GM18505 (cell line): ENCODE data around the gene FGGY.

Experiments used
- ATAC-seq: cut with Tn5 transposase; IDR thresholded peaks from one replicate; pipeline ENCODE4 v1.9.1; 2021; ENCODE audit not compliant: unreplicated experiment
- POLR2A ChIP-seq: IDR thresholded peaks from 4 replicates; pipeline ENCODE4 v1.6.1; 2011; ENCODE audit warnings: borderline replicate concordance; ENCODE audit not compliant: insufficient read depth, insufficient read length; ENCODE audit errors: extremely low read depth

The FGGY gene

GRCh38 chr1:59506952-59507351 lies 210.1 kb downstream of the FGGY start:
- no peak for TF ChIP-seq POLR2A

DNA sequence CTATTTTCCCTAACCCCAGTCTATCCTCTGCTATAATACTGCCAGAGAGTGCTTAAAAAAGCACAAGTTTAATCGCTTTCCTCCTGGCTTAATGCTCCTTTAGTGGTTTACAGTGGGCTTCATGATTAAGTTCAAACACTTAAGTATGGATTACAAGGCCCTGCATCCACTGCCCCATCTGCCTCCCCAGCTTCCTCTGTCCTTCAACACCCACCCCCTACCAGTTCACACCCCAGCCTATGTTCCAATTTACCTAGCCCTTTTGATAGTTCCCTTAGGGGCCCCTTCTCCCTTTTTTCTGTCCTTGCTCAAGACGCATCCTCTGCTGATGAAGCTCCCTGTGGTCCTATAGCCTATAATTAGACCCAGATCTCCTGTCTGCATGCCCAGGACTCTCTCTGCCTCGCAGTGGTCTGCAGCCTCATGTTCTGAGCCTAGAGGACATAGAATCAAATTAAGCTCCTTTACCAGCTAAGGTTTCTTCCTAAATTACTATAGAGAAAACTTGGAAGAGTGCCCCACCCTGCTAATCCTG lies 212.5 kb downstream of the FGGY start:
- ATAC-seq, result no peak
- TF ChIP-seq POLR2A, result no peak

More at GRCh38 chr1:59506952-59507351, 210.1 kb downstream of the FGGY start:
- peak; percentile 73 for ATAC-seq

GRCh38 chr1:59510249-59510648 lies 213.4 kb downstream of the FGGY start:
- no peak for TF ChIP-seq POLR2A
- ATAC-seq, result no peak

DNA sequence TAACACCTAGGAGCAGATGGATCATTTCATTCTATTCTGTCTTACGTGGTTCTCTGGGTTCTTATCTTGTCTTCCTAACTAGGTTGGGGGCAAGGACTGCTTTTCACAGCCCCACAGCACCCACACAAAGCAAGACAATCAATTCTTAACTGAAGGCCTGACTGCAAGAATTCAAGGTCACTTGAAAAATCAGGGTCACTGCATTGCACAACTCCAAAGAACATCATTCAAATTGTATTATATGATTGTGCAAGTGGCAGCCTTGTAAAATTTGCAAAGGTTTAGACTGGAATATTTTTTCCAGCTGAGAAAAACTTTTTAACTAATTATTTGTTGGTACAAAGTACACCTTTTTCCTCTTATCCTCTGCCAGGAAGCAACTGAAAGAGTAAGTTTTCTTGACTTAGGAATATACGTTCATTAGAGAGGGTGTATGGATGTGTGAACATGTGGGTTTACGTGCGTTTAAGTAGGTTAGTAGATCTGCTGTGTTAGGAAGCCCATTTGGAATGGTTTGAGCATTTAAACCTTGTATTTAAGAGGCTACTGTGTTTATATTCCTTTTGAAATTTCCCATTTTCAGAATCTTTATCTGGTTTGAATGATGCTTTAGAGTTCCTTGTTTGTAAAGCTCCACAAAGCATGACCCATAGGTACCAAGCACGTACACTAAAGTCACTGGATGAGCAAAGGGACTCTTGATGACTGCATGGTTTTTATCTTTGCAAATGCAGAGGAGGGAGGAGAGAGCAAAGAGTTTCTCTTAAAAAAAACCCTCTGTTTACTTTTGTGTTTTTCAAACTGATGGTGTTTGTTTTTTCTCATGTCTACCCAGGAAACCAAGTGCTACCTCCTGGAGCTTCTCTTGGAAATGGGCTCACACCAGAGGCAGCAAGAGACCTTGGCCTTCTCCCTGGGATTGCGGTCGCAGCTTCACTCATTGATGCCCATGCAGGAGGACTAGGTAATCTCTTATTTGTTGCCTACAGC lies 214.9 kb downstream of the FGGY start:
- TF ChIP-seq POLR2A, result no peak
- no peak for ATAC-seq

DNA sequence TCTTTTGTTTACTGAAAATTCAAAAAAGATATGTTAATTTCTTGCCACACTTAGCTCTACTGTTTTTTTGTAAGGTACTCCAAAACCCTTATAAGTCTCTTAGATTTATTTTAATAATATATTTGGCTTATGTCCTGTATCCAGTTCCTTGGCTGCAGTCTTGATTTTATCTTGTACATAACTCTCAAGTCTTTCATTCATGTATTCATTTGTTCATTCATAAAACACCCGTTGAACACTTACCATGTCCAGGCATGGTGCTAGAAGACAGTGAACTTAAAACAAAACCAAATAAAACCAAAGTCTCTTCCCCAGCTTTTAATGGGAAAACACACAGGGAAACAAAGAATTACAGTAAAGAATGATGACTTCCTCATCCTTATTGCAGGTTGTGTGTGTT lies 215.8 kb downstream of the FGGY start:
- no peak for TF ChIP-seq POLR2A
- no peak for ATAC-seq

GRCh38 chr1:59514061-59514909 lies 217.4 kb downstream of the FGGY start:
- no peak for ATAC-seq
- no peak for TF ChIP-seq POLR2A

DNA sequence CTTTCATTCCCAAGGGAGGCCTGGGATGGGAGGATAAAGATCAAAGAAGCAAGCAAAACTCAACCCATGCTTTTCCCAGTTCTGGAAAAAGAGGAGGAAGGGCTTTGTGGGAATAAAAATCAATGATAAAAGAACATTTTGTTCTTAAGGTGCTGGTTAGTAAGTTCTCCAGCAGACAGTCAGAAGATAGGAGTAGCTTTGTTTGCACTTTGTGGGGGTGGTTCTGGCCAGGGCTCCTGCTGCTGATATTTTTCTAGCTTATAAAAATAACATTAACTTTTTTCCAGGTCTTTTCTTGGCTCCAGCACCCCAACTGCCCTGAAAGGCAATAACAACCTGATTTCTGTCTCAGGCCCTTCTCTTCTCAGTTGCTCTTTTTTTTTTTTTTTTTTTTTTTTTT lies 220.0 kb downstream of the FGGY start:
- TF ChIP-seq POLR2A, result no peak
- ATAC-seq, result no peak

DNA sequence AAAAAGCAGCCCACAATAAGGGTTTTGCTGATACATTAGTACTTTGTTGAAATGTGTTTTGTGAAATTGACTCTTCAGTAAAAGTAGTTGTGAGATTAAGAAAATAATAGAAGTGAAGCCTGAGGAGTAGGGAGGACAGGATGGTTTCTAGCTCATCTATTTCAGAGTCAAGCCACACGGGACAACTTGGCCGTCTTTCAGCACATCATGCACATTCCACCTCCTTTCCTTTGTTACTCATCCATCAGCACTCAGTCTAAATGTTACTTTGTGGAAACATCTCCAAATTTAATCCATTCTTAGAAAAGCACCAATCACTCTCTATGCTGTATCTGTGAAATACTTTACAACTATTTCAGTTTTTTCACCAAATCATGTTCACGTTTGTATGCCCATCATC lies 223.3 kb downstream of the FGGY start:
- TF ChIP-seq POLR2A, result no peak
- no peak for ATAC-seq

- no peak for ATAC-seq
- TF ChIP-seq POLR2A, result no peak
Observed at GRCh38 chr1:59520827-59521418, 224.0 kb downstream of the FGGY start.

GRCh38 chr1:59521456-59521855 lies 224.6 kb downstream of the FGGY start:
- no peak for ATAC-seq
- no peak for TF ChIP-seq POLR2A

DNA sequence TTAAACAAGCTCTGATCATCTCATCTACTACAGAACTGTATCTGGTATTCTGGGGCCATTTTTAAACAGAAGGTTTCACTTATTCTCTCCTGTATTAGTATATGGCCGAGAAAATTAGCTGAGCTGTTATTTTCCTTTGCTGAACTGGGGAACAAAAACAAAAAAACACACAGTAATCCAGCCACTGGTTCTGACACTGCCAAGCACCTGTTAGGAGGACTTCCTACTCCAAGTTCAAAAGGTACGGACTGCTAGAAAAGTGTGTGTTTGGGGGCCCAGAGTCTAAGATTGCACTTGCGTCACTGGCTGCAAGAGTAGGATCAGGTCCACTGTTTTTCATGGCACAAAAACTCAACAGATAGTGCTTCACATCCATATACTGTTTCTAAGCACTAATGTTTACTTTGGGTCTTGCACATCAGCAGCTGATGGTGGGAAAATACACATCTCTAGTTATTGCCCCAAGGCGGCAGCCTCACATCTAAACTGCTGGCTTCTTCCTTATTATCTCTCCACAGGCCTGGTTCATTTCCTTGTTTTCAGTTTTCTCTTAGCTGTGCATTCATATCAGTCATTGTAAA lies 226.1 kb downstream of the FGGY start:
- no peak for TF ChIP-seq POLR2A
- no peak for ATAC-seq

GRCh38 chr1:59523745-59524450 lies 227.0 kb downstream of the FGGY start:
- no peak for TF ChIP-seq POLR2A
- ATAC-seq, result no peak
